ENCODE data around the gene SH3RF3. TPM values are rescaled to one million over a fixed set of nuclear protein-coding genes. Genes with fewer than 3 reads are reported as not detected.
A peak's percentile ranks its signal among the peaks of the same experiment; 100 is the strongest.

The SH3RF3 gene
- total RNA-seq, 1 experiment from 2014 or later, result 4.9 TPM

DNA sequence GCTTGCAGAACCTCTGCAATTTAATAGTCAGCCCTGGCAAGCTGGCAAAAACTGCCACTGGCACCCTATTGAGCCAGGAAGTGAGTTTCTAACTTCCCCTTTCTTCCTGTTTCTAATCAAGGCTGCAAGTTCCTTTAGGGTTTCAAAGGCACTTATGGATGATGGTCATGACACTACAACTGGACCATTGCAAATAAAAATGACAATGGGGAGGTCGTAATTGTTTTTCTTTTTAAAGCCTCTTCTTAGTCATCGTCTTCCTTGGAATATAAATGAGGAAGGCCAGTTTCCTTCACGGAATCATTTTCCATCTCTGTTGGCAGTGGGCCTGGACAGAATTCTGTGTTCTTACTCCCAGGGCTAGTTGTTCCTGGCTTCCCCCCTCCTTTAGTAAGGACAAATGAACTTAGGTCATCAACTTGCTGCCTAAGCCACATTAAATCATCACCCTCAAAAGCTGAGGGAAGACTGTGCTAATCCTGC, 35.8 kb downstream of the SH3RF3 start:
- no peak overlapping the region for H3K4me3 ChIP-seq (ENCODE audit: low read depth in 2 of 2, low read length in 2 of 2)
- in situ Hi-C loops (cut with HindIII; ENCODE audit: low pct_unique_long_range_greater_than_20kb, low sequenced_read_pairs) (no loop called here), intact Hi-C loops (cut with micrococcal nuclease; ENCODE audit: unreplicated experiment) (no loop called here)
- DNase-seq (ENCODE audit: low read depth, low spot score) (no peak), ATAC-seq (no peak)
- no TSS peak for BruUV-seq (replicated peaks)
- ChIA-PET POLR2A (no interaction called here), CTCF (no interaction called here)
- 0 out of 2 replicates have a peak overlapping the region, but pooled peaks have one; percentile 23 for H3K27ac ChIP-seq (ENCODE audit: low read length)
- no peaks in the 10 kb centered on the region for H3K36me3 ChIP-seq (ENCODE audit: control insufficient read depth, insufficient read depth, low read length)
- no peaks in the 10 kb centered on the region for H3K27me3 ChIP-seq (ENCODE audit: control insufficient read depth, insufficient read depth, low read length)
- H3K9me3 ChIP-seq (ENCODE audit: control insufficient read depth, insufficient read depth, low read depth, low read length), result no peaks in the 10 kb centered on the region
- peaks cover 15% of the 10 kb centered on the region for H3K4me1 ChIP-seq (ENCODE audit: control insufficient read depth, insufficient read depth, low read length)
- TF ChIP-seq REST (IDR thresholded peaks at IDR 0.05; ENCODE audit: insufficient read depth in 1 of 2, low read depth in 2 of 2, low read length in 1 of 2), result no peak
- TF ChIP-seq TCF7L2 (IDR thresholded peaks at IDR 0.05; ENCODE audit: low read depth, low read length), result no peak
- TF ChIP-seq SIN3A (IDR thresholded peaks at IDR 0.05; ENCODE audit: borderline replicate concordance, insufficient read depth, low read depth, low read length), result no peak
- TF ChIP-seq POLR2AphosphoS5 (IDR thresholded peaks at IDR 0.05; ENCODE audit: low read depth, low read length), result no peak
- TF ChIP-seq, protein P1, sequence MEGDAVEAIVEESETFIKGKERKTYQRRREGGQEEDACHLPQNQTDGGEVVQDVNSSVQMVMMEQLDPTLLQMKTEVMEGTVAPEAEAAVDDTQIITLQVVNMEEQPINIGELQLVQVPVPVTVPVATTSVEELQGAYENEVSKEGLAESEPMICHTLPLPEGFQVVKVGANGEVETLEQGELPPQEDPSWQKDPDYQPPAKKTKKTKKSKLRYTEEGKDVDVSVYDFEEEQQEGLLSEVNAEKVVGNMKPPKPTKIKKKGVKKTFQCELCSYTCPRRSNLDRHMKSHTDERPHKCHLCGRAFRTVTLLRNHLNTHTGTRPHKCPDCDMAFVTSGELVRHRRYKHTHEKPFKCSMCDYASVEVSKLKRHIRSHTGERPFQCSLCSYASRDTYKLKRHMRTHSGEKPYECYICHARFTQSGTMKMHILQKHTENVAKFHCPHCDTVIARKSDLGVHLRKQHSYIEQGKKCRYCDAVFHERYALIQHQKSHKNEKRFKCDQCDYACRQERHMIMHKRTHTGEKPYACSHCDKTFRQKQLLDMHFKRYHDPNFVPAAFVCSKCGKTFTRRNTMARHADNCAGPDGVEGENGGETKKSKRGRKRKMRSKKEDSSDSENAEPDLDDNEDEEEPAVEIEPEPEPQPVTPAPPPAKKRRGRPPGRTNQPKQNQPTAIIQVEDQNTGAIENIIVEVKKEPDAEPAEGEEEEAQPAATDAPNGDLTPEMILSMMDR (IDR thresholded peaks at IDR 0.05), result no peak

DNA sequence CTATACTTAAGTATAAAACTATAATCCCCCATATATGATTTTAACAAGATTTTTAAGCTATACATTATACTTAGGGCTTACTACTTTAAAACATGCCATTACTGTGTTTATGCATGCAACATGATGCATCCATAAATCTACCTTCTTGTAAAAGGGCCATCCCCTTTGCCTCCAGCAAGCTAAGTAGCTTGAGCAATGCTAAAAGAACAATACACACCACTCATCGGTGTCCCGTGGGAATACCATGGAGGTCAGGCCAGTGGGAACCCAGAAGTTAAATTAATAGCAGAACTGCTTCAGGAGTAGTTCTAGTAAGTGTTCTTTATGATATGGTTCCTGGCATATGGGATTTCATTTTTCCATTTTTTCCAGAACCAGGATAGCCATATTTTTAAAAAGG, 37.8 kb downstream of the SH3RF3 start:
- H3K9me3 ChIP-seq (ENCODE audit: control insufficient read depth, insufficient read depth, low read depth, low read length), result no peaks in the 10 kb centered on the region
- H3K27ac ChIP-seq (ENCODE audit: low read length), result no peak overlapping the region
- no peaks in the 10 kb centered on the region for H3K27me3 ChIP-seq (ENCODE audit: control insufficient read depth, insufficient read depth, low read length)
- TF ChIP-seq SIN3A (IDR thresholded peaks at IDR 0.05; ENCODE audit: borderline replicate concordance, insufficient read depth, low read depth, low read length) (no peak), TCF7L2 (IDR thresholded peaks at IDR 0.05; ENCODE audit: low read depth, low read length) (no peak), REST (IDR thresholded peaks at IDR 0.05; ENCODE audit: insufficient read depth in 1 of 2, low read depth in 2 of 2, low read length in 1 of 2) (no peak), POLR2AphosphoS5 (IDR thresholded peaks at IDR 0.05; ENCODE audit: low read depth, low read length) (no peak)
- TF ChIP-seq, protein P1 (IDR thresholded peaks at IDR 0.05), result no peak
- ATAC-seq (no peak), DNase-seq (ENCODE audit: low read depth, low spot score) (no peak)
- intact Hi-C loops (cut with micrococcal nuclease; ENCODE audit: unreplicated experiment) (no loop called here), in situ Hi-C loops (cut with HindIII; ENCODE audit: low pct_unique_long_range_greater_than_20kb, low sequenced_read_pairs) (no loop called here)
- no peak overlapping the region for H3K4me3 ChIP-seq (ENCODE audit: low read depth in 2 of 2, low read length in 2 of 2)
- peaks cover 20% of the 10 kb centered on the region for H3K4me1 ChIP-seq (ENCODE audit: control insufficient read depth, insufficient read depth, low read length)
- BruUV-seq (replicated peaks), result no TSS peak
- CTCF ChIA-PET, result no interaction called here
- no peaks in the 10 kb centered on the region for H3K36me3 ChIP-seq (ENCODE audit: control insufficient read depth, insufficient read depth, low read length)
- POLR2A ChIA-PET, result interaction anchor here (0.6 to 0.9 kb wide), 2 partner anchors 10 to 188 kb away, joined by 3 read pairs; no protein-coding TSS in a partner anchor

Measured in Panc1 (cell line).